ENCODE results near the gene KIF26B. TPM values are rescaled to one million over a fixed set of nuclear protein-coding genes. Genes with fewer than 3 reads are reported as not detected.

Gene KIF26B
- polyA plus RNA-seq, 1 donor from 2014 or later: 6.3 TPM

- H3K4me2 ChIP-seq (ENCODE audit: low read length): no peak overlapping the region
Observed at GRCh38 chr1:245704341-245704740, 549.6 kb downstream of the KIF26B start.

GRCh38 chr1:245704765-245705164 lies 550.0 kb downstream of the KIF26B start:
- Histone ChIP-seq H3K27ac (ENCODE audit: low read length) (no peak overlapping the region), H3K4me2 (ENCODE audit: low read length) (no peak overlapping the region), H3K4me3 (ENCODE audit: low read length) (no peak overlapping the region), H3K9me2 (ENCODE audit: insufficient read depth, low read length) (no peaks in the 10 kb centered on the region), H3F3A (ENCODE audit: insufficient read depth, low read length, poor library complexity, severe bottlenecking) (no peaks in the 10 kb centered on the region), H3K9ac (ENCODE audit: low read length) (no peak overlapping the region), H3K9me3 (ENCODE audit: low read length) (no peaks in the 10 kb centered on the region), H3K79me2 (replicated peaks; ENCODE audit: insufficient read depth, low read length) (no peaks in the 10 kb centered on the region), H3K27me3 (ENCODE audit: insufficient read depth, low read depth, low read length) (no peaks in the 10 kb centered on the region), H2AFZ (ENCODE audit: low read depth, low read length) (no peak overlapping the region), H3K36me3 (ENCODE audit: insufficient read depth, low read length) (no peaks in the 10 kb centered on the region), H4K20me1 (ENCODE audit: insufficient read depth) (no peaks in the 10 kb centered on the region)
- TF ChIP-seq SMC3 (conservative IDR thresholded peaks at IDR 0.05; ENCODE audit: poor library complexity): no peak
- TF ChIP-seq, protein P1, sequence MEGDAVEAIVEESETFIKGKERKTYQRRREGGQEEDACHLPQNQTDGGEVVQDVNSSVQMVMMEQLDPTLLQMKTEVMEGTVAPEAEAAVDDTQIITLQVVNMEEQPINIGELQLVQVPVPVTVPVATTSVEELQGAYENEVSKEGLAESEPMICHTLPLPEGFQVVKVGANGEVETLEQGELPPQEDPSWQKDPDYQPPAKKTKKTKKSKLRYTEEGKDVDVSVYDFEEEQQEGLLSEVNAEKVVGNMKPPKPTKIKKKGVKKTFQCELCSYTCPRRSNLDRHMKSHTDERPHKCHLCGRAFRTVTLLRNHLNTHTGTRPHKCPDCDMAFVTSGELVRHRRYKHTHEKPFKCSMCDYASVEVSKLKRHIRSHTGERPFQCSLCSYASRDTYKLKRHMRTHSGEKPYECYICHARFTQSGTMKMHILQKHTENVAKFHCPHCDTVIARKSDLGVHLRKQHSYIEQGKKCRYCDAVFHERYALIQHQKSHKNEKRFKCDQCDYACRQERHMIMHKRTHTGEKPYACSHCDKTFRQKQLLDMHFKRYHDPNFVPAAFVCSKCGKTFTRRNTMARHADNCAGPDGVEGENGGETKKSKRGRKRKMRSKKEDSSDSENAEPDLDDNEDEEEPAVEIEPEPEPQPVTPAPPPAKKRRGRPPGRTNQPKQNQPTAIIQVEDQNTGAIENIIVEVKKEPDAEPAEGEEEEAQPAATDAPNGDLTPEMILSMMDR (IDR thresholded peaks at IDR 0.05; ENCODE audit: poor library complexity, severe bottlenecking): no peak
- no peak for TF ChIP-seq EP300 (conservative IDR thresholded peaks at IDR 0.05; ENCODE audit: poor library complexity, severe bottlenecking)
- TF ChIP-seq MXI1 (conservative IDR thresholded peaks at IDR 0.05; ENCODE audit: poor library complexity, severe bottlenecking): no peak
- no peak for TF ChIP-seq TAF1 (IDR thresholded peaks at IDR 0.05; ENCODE audit: low read depth)
- TF ChIP-seq POLR2AphosphoS5 (IDR thresholded peaks at IDR 0.05): no peak
- TF ChIP-seq RAD21 (conservative IDR thresholded peaks at IDR 0.05): no peak
- TF ChIP-seq REST (IDR thresholded peaks at IDR 0.05; ENCODE audit: borderline replicate concordance): no peak
- no peak for TF ChIP-seq EZH2 (IDR thresholded peaks at IDR 0.05; ENCODE audit: borderline replicate concordance, insufficient read depth, low read length, poor library complexity, severe bottlenecking)

More at GRCh38 chr1:245704341-245704740, 549.6 kb downstream of the KIF26B start:
- no peak overlapping the region for H2AFZ ChIP-seq (ENCODE audit: low read depth, low read length)
- H3K36me3 ChIP-seq (ENCODE audit: insufficient read depth, low read length): no peaks in the 10 kb centered on the region
- no peaks in the 10 kb centered on the region for H3K27me3 ChIP-seq (ENCODE audit: insufficient read depth, low read depth, low read length)
- TF ChIP-seq SMC3 (conservative IDR thresholded peaks at IDR 0.05; ENCODE audit: poor library complexity): no peak
- no peak for TF ChIP-seq MXI1 (conservative IDR thresholded peaks at IDR 0.05; ENCODE audit: poor library complexity, severe bottlenecking)
- no peak for TF ChIP-seq REST (IDR thresholded peaks at IDR 0.05; ENCODE audit: borderline replicate concordance)
- no peak for TF ChIP-seq EZH2 (IDR thresholded peaks at IDR 0.05; ENCODE audit: borderline replicate concordance, insufficient read depth, low read length, poor library complexity, severe bottlenecking)
- TF ChIP-seq, protein P1 (IDR thresholded peaks at IDR 0.05; ENCODE audit: poor library complexity, severe bottlenecking): no peak
- TF ChIP-seq EP300 (conservative IDR thresholded peaks at IDR 0.05; ENCODE audit: poor library complexity, severe bottlenecking): no peak
- no peak for TF ChIP-seq RAD21 (conservative IDR thresholded peaks at IDR 0.05)
- H3K9me3 ChIP-seq (ENCODE audit: low read length): no peaks in the 10 kb centered on the region
- H3K4me3 ChIP-seq (ENCODE audit: low read length): no peak overlapping the region
- H3K9ac ChIP-seq (ENCODE audit: low read length): no peak overlapping the region
- H3F3A ChIP-seq (ENCODE audit: insufficient read depth, low read length, poor library complexity, severe bottlenecking): no peaks in the 10 kb centered on the region
- no peak overlapping the region for H3K27ac ChIP-seq (ENCODE audit: low read length)
- H4K20me1 ChIP-seq (ENCODE audit: insufficient read depth): no peaks in the 10 kb centered on the region
- no peaks in the 10 kb centered on the region for H3K9me2 ChIP-seq (ENCODE audit: insufficient read depth, low read length)
- H3K79me2 ChIP-seq (replicated peaks; ENCODE audit: insufficient read depth, low read length): no peaks in the 10 kb centered on the region

Data from neural cell (in vitro differentiated cells).